Thymus (tissue), 11 donors: ENCODE results near the gene WDR82. TPM values are rescaled to one million over a fixed set of nuclear protein-coding genes. Genes with fewer than 3 reads are reported as not detected.

Source experiments
- DNase-seq, 9 donors: peaks; one replicate each; pipeline ENCODE4 v3.0.0-alpha.2; 2013; ENCODE audit warnings: low spot score in 9 of 9, low read depth in 6 of 9, missing footprints in 1 of 9
- H3K27ac ChIP-seq, 2 donors: one replicate each; pipeline ENCODE4 v1.5.1; 2013; ENCODE audit warnings: control low read depth in 1 of 2, low read depth in 1 of 2, low read length in 1 of 2, mild to moderate bottlenecking in 1 of 2, moderate library complexity in 1 of 2
- H3K27me3 ChIP-seq, 2 donors: one replicate each; pipeline ENCODE4 v1.5.1; 2013; ENCODE audit warnings: low read length in 1 of 2; ENCODE audit not compliant: control insufficient read depth in 2 of 2, insufficient read depth in 1 of 2
- H3K36me3 ChIP-seq, 2 donors: one replicate each; pipeline ENCODE4 v1.5.1; 2013; ENCODE audit warnings: low read length in 1 of 2, mild to moderate bottlenecking in 1 of 2, moderate library complexity in 1 of 2; ENCODE audit not compliant: control insufficient read depth in 2 of 2, insufficient read depth in 2 of 2
- H3K4me1 ChIP-seq, 2 donors: one replicate each; pipeline ENCODE4 v1.5.1; 2013; ENCODE audit warnings: low read length in 2 of 2; ENCODE audit not compliant: control insufficient read depth in 2 of 2, insufficient read depth in 2 of 2
- H3K4me3 ChIP-seq, 2 donors: one replicate each; pipeline ENCODE4 v1.5.1; 2013; ENCODE audit warnings: low read length in 2 of 2, control low read depth in 1 of 2, mild to moderate bottlenecking in 1 of 2
- H3K9me3 ChIP-seq, 2 donors: one replicate each; pipeline ENCODE4 v1.5.1; 2013; ENCODE audit warnings: low read length in 1 of 2, mild to moderate bottlenecking in 1 of 2; ENCODE audit not compliant: control insufficient read depth in 2 of 2, insufficient read depth in 1 of 2
- WGBS: extraction: QIAGEN DNeasy Blood & Tissue Kit; methylation state at CpG from one replicate; pipeline ENCODE4 v1.1.7; 2013; 5-methylcytosine and 5-hydroxymethylcytosine counted together
- polyA plus RNA-seq: library from polyadenylated mRNA; stranded (reverse); fragments of 200-250 nt; gene quantifications from one replicate; pipeline ENCODE4 v1.2.3, GENCODE V29; 2013
- total RNA-seq: library from RNA; stranded (reverse); fragments of 120-200 nt; gene quantifications from one replicate; pipeline ENCODE4 v1.2.4, GENCODE V29; 2013
- donor health status: healthy.

The WDR82 gene
- total and polyA plus RNA-seq, 2 donors = 47.4 to 60.5 TPM

GRCh38 chr3:52233968-52234367 is 44.5 kb downstream of the WDR82 start:
- no peak for DNase-seq

GRCh38 chr3:52233108-52233591 is 45.3 kb downstream of the WDR82 start:
- Histone ChIP-seq H3K27ac (peak overlapping the region in 1 of 2 donors; percentile 41), H3K4me3 (no peak overlapping the region), H3K4me1 (peaks cover 22 to 55% of the 10 kb centered on the region in 2 donors), H3K36me3 (peaks cover 72 to 79% of the 10 kb centered on the region in 2 donors), H3K27me3 (no peaks in the 10 kb centered on the region), H3K9me3 (no peaks in the 10 kb centered on the region)
- 98% methylated on average over 5 of the region's 5 CpGs for WGBS
- DNase-seq = no peak

More at GRCh38 chr3:52233968-52234367, 44.5 kb downstream of the WDR82 start:
- H3K9me3 ChIP-seq = no peaks in the 10 kb centered on the region
- WGBS = 98% methylated on average over 3 of the region's 3 CpGs
- H3K36me3 ChIP-seq = peaks cover 64 to 71% of the 10 kb centered on the region in 2 donors
- H3K27ac ChIP-seq = no peak overlapping the region
- H3K4me3 ChIP-seq = no peak overlapping the region
- H3K4me1 ChIP-seq = peaks cover 24 to 53% of the 10 kb centered on the region in 2 donors
- H3K27me3 ChIP-seq = no peaks in the 10 kb centered on the region

GRCh38 chr3:52232279-52233107 is 46.0 kb downstream of the WDR82 start:
- Histone ChIP-seq H3K4me1 (peaks cover 16 to 55% of the 10 kb centered on the region in 2 donors), H3K4me3 (no peak overlapping the region), H3K27me3 (no peaks in the 10 kb centered on the region), H3K27ac (peak overlapping the region in 1 of 2 donors; percentile 41), H3K36me3 (peaks cover 77 to 84% of the 10 kb centered on the region in 2 donors), H3K9me3 (no peaks in the 10 kb centered on the region)
- WGBS = 85% methylated on average over 28 of the region's 28 CpGs
- DNase-seq = no peak

GRCh38 chr3:52231502-52232278 is 46.8 kb downstream of the WDR82 start:
- Histone ChIP-seq H3K4me1 (peaks cover 18 to 55% of the 10 kb centered on the region in 2 donors), H3K9me3 (peaks cover 0 to under 1% of the 10 kb centered on the region in 2 donors), H3K4me3 (no peak overlapping the region), H3K36me3 (peaks cover 81 to 83% of the 10 kb centered on the region in 2 donors), H3K27me3 (no peaks in the 10 kb centered on the region), H3K27ac (peak overlapping the region in 1 of 2 donors; percentile 23)
- WGBS = 72% methylated on average over 34 of the region's 34 CpGs
- DNase-seq = peak in 5 of 9 donors; percentile 65 to 87 (median 80)

- H3K27me3 ChIP-seq = no peaks in the 10 kb centered on the region
- DNase-seq = no peak
- H3K4me3 ChIP-seq = no peak overlapping the region
- H3K36me3 ChIP-seq = peaks cover 78 to 85% of the 10 kb centered on the region in 2 donors
- peaks cover 0 to 6% of the 10 kb centered on the region in 2 donors for H3K9me3 ChIP-seq
- peak overlapping the region in 1 of 2 donors; percentile 23 for H3K27ac ChIP-seq
- 99% methylated on average over 16 of the region's 16 CpGs for WGBS
- H3K4me1 ChIP-seq = peaks cover 22 to 57% of the 10 kb centered on the region in 2 donors
These were observed 47.5 kb downstream of the WDR82 start for GRCh38 chr3:52230889-52231499.

- Histone ChIP-seq H3K4me3 (no peak overlapping the region), H3K27me3 (no peaks in the 10 kb centered on the region), H3K36me3 (peaks cover 74 to 82% of the 10 kb centered on the region in 2 donors), H3K4me1 (peaks cover 27 to 59% of the 10 kb centered on the region in 2 donors), H3K9me3 (peaks cover 0 to 6% of the 10 kb centered on the region in 2 donors), H3K27ac (no peak overlapping the region)
- no peak for DNase-seq
- WGBS = 99% methylated on average over 6 of the region's 6 CpGs
These were observed 48.0 kb downstream of the WDR82 start for GRCh38 chr3:52230461-52230860.

GRCh38 chr3:52229656-52230055 is 48.8 kb downstream of the WDR82 start:
- Histone ChIP-seq H3K4me3 (no peak overlapping the region), H3K36me3 (peaks cover 66 to 75% of the 10 kb centered on the region in 2 donors), H3K9me3 (peaks cover 0 to 6% of the 10 kb centered on the region in 2 donors), H3K4me1 (peaks cover 33 to 66% of the 10 kb centered on the region in 2 donors), H3K27me3 (no peaks in the 10 kb centered on the region), H3K27ac (no peak overlapping the region)
- 98% methylated on average over 13 of the region's 13 CpGs for WGBS
- no peak for DNase-seq

- 98% methylated on average over 21 of the region's 21 CpGs for WGBS
- Histone ChIP-seq H3K36me3 (peaks cover 58 to 67% of the 10 kb centered on the region in 2 donors), H3K4me3 (no peak overlapping the region), H3K27me3 (no peaks in the 10 kb centered on the region), H3K9me3 (peaks cover 0 to 9% of the 10 kb centered on the region in 2 donors), H3K27ac (no peak overlapping the region), H3K4me1 (peaks cover 42 to 75% of the 10 kb centered on the region in 2 donors)
- no peak for DNase-seq
These were observed 49.6 kb downstream of the WDR82 start for GRCh38 chr3:52228751-52229291.
